HepG2 (cell line): ENCODE results near the gene OGFR.
A peak's percentile ranks its signal among the peaks of the same experiment; 100 is the strongest.

Experiments used
- ATF7 ChIP-seq, 2 experiments: fragments of 450-650 bp in 1 of 2; sonication (generic) in 1 of 2; formaldehyde crosslinking in 1 of 2; IDR thresholded peaks; 2 replicates each; pipeline versions ENCODE4 v1.4.0 to v1.6.1; 2016 to 2020; ENCODE audit warnings: antibody characterized with exemption in 1 of 2, mild to moderate bottlenecking in 1 of 2, missing genetic modification reagents in 1 of 2
- CTCF ChIP-seq: sonication (generic); formaldehyde crosslinking; IDR thresholded peaks from 2 replicates; pipeline ENCODE4 v1.5.0; 2020; ENCODE audit warnings: mild to moderate bottlenecking, missing genetic modification reagents, moderate library complexity
- JUN ChIP-seq: sonication (generic); formaldehyde crosslinking; IDR thresholded peaks from 2 replicates; pipeline ENCODE4 v1.4.0; 2020; ENCODE audit warnings: mild to moderate bottlenecking, missing genetic modification reagents
- MIER3 ChIP-seq: IDR thresholded peaks from 2 replicates; pipeline ENCODE4 v1.6.1; 2016; ENCODE audit warnings: missing compliant biosample characterization, borderline replicate concordance
- RNF2 ChIP-seq: fragments of 450-650 bp; conservative IDR thresholded peaks from 2 replicates; pipeline ENCODE4 v1.6.1; 2016; ENCODE audit warnings: low read depth
- SP2 ChIP-seq: sonication (generic); formaldehyde crosslinking; IDR thresholded peaks from 2 replicates; pipeline ENCODE4 v1.5.1; 2020; ENCODE audit warnings: mild to moderate bottlenecking, missing genetic modification reagents
- TBP ChIP-seq: sonication (generic); formaldehyde crosslinking; IDR thresholded peaks from 2 replicates; pipeline ENCODE4 v1.5.0; 2020; ENCODE audit warnings: missing genetic modification reagents
- YEATS4 ChIP-seq: sonication (generic); formaldehyde crosslinking; IDR thresholded peaks from 2 replicates; pipeline ENCODE4 v1.4.0; 2020; ENCODE audit warnings: missing genetic modification reagents, borderline replicate concordance
- ZNF703 ChIP-seq: sonication (generic); formaldehyde crosslinking; IDR thresholded peaks from 2 replicates; pipeline ENCODE4 v1.5.1; 2020; ENCODE audit warnings: missing genetic modification reagents, mild to moderate bottlenecking, moderate library complexity, borderline replicate concordance
- ZNF773 ChIP-seq: sonication (generic); formaldehyde crosslinking; IDR thresholded peaks from 2 replicates; pipeline ENCODE4 v1.4.0; 2020; ENCODE audit warnings: missing genetic modification reagents, borderline replicate concordance
- TF ChIP-seq, protein P1 (sequence below), 2 experiments: sonication (generic) in 1 of 2; formaldehyde crosslinking in 1 of 2; IDR thresholded peaks; 2 replicates each; pipeline versions ENCODE4 v1.5.1 to v1.6.1; 2011 to 2020; ENCODE audit warnings: borderline replicate concordance in 1 of 2, low read depth in 1 of 2, low read length in 1 of 2, mild to moderate bottlenecking in 1 of 2, missing genetic modification reagents in 1 of 2, moderate library complexity in 1 of 2
- TF ChIP-seq, protein P2 (sequence below): sonication (generic); formaldehyde crosslinking; IDR thresholded peaks from 2 replicates; pipeline ENCODE4 v1.4.0; 2020; ENCODE audit warnings: missing genetic modification reagents

- TF ChIP-seq, protein P1, sequence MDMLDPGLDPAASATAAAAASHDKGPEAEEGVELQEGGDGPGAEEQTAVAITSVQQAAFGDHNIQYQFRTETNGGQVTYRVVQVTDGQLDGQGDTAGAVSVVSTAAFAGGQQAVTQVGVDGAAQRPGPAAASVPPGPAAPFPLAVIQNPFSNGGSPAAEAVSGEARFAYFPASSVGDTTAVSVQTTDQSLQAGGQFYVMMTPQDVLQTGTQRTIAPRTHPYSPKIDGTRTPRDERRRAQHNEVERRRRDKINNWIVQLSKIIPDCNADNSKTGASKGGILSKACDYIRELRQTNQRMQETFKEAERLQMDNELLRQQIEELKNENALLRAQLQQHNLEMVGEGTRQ (IDR thresholded peaks at IDR 0.05; ENCODE audit: low read depth, low read length): no peak
- TF ChIP-seq, protein P1 (CRISPR knock-in tag; IDR thresholded peaks at IDR 0.05; ENCODE audit: borderline replicate concordance): no peak
- TF ChIP-seq TBP (no peak), RNF2 (no peak), YEATS4 (no peak), ATF7 (IDR thresholded peaks at IDR 0.05) (no peak), ATF7 (CRISPR knock-in tag; IDR thresholded peaks at IDR 0.05) (no peak), CTCF (CRISPR knock-in tag) (peak; percentile 67), MIER3 (CRISPR knock-in tag) (no peak), ZNF703 (CRISPR knock-in tag) (no peak), ZNF773 (CRISPR knock-in tag) (no peak), SP2 (CRISPR knock-in tag) (no peak), JUN (CRISPR knock-in tag) (no peak)
- TF ChIP-seq, protein P2, sequence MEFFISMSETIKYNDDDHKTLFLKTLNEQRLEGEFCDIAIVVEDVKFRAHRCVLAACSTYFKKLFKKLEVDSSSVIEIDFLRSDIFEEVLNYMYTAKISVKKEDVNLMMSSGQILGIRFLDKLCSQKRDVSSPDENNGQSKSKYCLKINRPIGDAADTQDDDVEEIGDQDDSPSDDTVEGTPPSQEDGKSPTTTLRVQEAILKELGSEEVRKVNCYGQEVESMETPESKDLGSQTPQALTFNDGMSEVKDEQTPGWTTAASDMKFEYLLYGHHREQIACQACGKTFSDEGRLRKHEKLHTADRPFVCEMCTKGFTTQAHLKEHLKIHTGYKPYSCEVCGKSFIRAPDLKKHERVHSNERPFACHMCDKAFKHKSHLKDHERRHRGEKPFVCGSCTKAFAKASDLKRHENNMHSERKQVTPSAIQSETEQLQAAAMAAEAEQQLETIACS (CRISPR knock-in tag): no peak
These were observed 22.3 kb upstream of the OGFR start for GRCh38 chr20:62782149-62782892.
